Mesenchymal stem cell (in vitro differentiated cells and primary cell): ENCODE measurements around the gene CEP20.

Experiments
- DNase-seq: peaks from one replicate; pipeline ENCODE4 v3.0.0-alpha.2; 2013
- H2AFZ ChIP-seq: one replicate; pipeline ENCODE4 v1.6.1; 2013; ENCODE audit warnings: low read depth, mild to moderate bottlenecking, control low read depth, inconsistent platforms, low read length, moderate library complexity
- H2AK5ac ChIP-seq: 2 replicates; pipeline ENCODE4 v1.6.1; 2013; ENCODE audit warnings: low read length, moderate library complexity, mild to moderate bottlenecking, inconsistent platforms; ENCODE audit not compliant: severe bottlenecking
- H2BK120ac ChIP-seq: one replicate; pipeline ENCODE4 v1.6.1; 2013; ENCODE audit warnings: low read depth, mild to moderate bottlenecking, inconsistent platforms, low read length, moderate library complexity
- H2BK12ac ChIP-seq, 2 experiments: one replicate each; pipeline ENCODE4 v1.6.1; 2013; ENCODE audit warnings: inconsistent platforms in 2 of 2, low read length in 2 of 2, mild to moderate bottlenecking in 2 of 2, moderate library complexity in 2 of 2, control low read depth in 1 of 2
- H2BK15ac ChIP-seq: one replicate; pipeline ENCODE4 v1.6.1; 2013; ENCODE audit warnings: mild to moderate bottlenecking, low read depth, inconsistent platforms; ENCODE audit not compliant: poor library complexity, severe bottlenecking
- H2BK5ac ChIP-seq: 2 replicates; pipeline ENCODE4 v1.6.1; 2013; ENCODE audit warnings: low read depth, mild to moderate bottlenecking, low read length, control low read depth, inconsistent platforms; ENCODE audit not compliant: poor library complexity, severe bottlenecking
- H3K14ac ChIP-seq, 2 experiments: one replicate each; pipeline ENCODE4 v1.6.1; 2013; ENCODE audit warnings: inconsistent platforms in 2 of 2, low read length in 2 of 2, control low read depth in 1 of 2, mild to moderate bottlenecking in 1 of 2, moderate library complexity in 1 of 2
- H3K18ac ChIP-seq, 2 experiments: one replicate each; pipeline ENCODE4 v1.6.1; 2013; ENCODE audit warnings: inconsistent platforms in 2 of 2, low read length in 2 of 2, control low read depth in 1 of 2, low read depth in 1 of 2, mild to moderate bottlenecking in 1 of 2
- H3K23ac ChIP-seq, 2 experiments: one replicate each; pipeline ENCODE4 v1.6.1; 2013; ENCODE audit warnings: inconsistent platforms in 2 of 2, low read length in 2 of 2, mild to moderate bottlenecking in 2 of 2, moderate library complexity in 2 of 2, control low read depth in 1 of 2
- H3K27ac ChIP-seq: 2 replicates; pipeline ENCODE4 v1.5.1; 2013; ENCODE audit warnings: mild to moderate bottlenecking, moderate library complexity, low read length, control low read depth, inconsistent platforms; ENCODE audit not compliant: poor library complexity, severe bottlenecking
- H3K27me3 ChIP-seq, 2 experiments: 2 replicates each; pipeline versions ENCODE4 v1.6.1 to v1.7.0; 2013; ENCODE audit warnings: low read length in 2 of 2, mild to moderate bottlenecking in 2 of 2, moderate library complexity in 2 of 2, control low read depth in 1 of 2, inconsistent platforms in 1 of 2; ENCODE audit not compliant: control insufficient read depth in 1 of 2, insufficient read depth in 1 of 2
- H3K36me3 ChIP-seq, 2 experiments: 2 replicates each; pipeline versions ENCODE4 v1.6.1 to v1.7.0; 2013; ENCODE audit warnings: low read length in 2 of 2, control low read depth in 1 of 2, inconsistent platforms in 1 of 2, low read depth in 1 of 2, mild to moderate bottlenecking in 1 of 2; ENCODE audit not compliant: insufficient read depth in 2 of 2, control insufficient read depth in 1 of 2
- H3K4ac ChIP-seq, 2 experiments: one replicate each; pipeline ENCODE4 v1.6.1; 2013; ENCODE audit warnings: inconsistent platforms in 2 of 2, low read length in 2 of 2, mild to moderate bottlenecking in 2 of 2, moderate library complexity in 2 of 2, control low read depth in 1 of 2, low read depth in 1 of 2
- H3K4me1 ChIP-seq: 2 replicates; pipeline ENCODE4 v1.6.1; 2013; ENCODE audit warnings: low read depth, low read length, control low read depth; ENCODE audit not compliant: control insufficient read depth, insufficient read depth
- H3K4me2 ChIP-seq: 2 replicates; pipeline ENCODE4 v1.6.1; 2013; ENCODE audit warnings: low read length, mild to moderate bottlenecking, inconsistent platforms; ENCODE audit not compliant: poor library complexity, severe bottlenecking
- H3K4me3 ChIP-seq, 2 experiments: 2 replicates each; pipeline versions ENCODE4 v1.5.1 to v1.7.0; 2013; ENCODE audit warnings: low read length in 2 of 2, mild to moderate bottlenecking in 2 of 2, control low read depth in 1 of 2, low read depth in 1 of 2; ENCODE audit not compliant: insufficient read depth in 1 of 2
- H3K79me1 ChIP-seq: replicated peaks from 2 replicates; pipeline ENCODE4 v1.6.1; 2013; ENCODE audit warnings: mild to moderate bottlenecking, control low read depth, low read length, inconsistent platforms; ENCODE audit not compliant: poor library complexity, severe bottlenecking
- H3K9ac ChIP-seq: 2 replicates; pipeline ENCODE4 v1.7.0; 2013; ENCODE audit warnings: mild to moderate bottlenecking, low read length, moderate library complexity
- H3K9me3 ChIP-seq: 2 replicates; pipeline ENCODE4 v1.7.0; 2013; ENCODE audit warnings: mild to moderate bottlenecking, low read length; ENCODE audit not compliant: control insufficient read depth
- H4K8ac ChIP-seq: one replicate; pipeline ENCODE4 v1.6.1; 2013; ENCODE audit warnings: inconsistent platforms, mild to moderate bottlenecking, low read length, moderate library complexity
- H4K91ac ChIP-seq: one replicate; pipeline ENCODE4 v1.6.1; 2013; ENCODE audit warnings: mild to moderate bottlenecking, low read length, inconsistent platforms
- WGBS: methylation state at CpG from one replicate; pipeline ENCODE4 v1.1.7; 2013; ENCODE audit warnings: mixed read lengths; 5-methylcytosine and 5-hydroxymethylcytosine counted together

The CEP20 gene

GRCh38 chr16:15913046-15913698 lies 24.8 kb upstream of the CEP20 start:
- no peak overlapping the region for H2AFZ ChIP-seq
- no peak overlapping the region for H3K27ac ChIP-seq
- H4K8ac ChIP-seq = no peak overlapping the region
- no peaks in the 10 kb centered on the region for H3K79me1 ChIP-seq
- H3K36me3 ChIP-seq = no peaks in the 10 kb centered on the region
- H3K27me3 ChIP-seq = no peaks in the 10 kb centered on the region
- no peak overlapping the region for H3K23ac ChIP-seq
- H3K18ac ChIP-seq = no peak overlapping the region
- H3K9ac ChIP-seq = no peak overlapping the region
- H2BK15ac ChIP-seq = no peak overlapping the region
- no peak for DNase-seq
- no peak overlapping the region for H3K4me2 ChIP-seq
- WGBS = 82% methylated on average over 7 of the region's 7 CpGs
- H2BK120ac ChIP-seq = no peak overlapping the region
- H3K14ac ChIP-seq = no peak overlapping the region
- no peak overlapping the region for H2BK5ac ChIP-seq
- no peak overlapping the region for H2BK12ac ChIP-seq
- no peak overlapping the region for H3K4me3 ChIP-seq
- H3K9me3 ChIP-seq = no peaks in the 10 kb centered on the region
- no peak overlapping the region for H2AK5ac ChIP-seq
- H3K4me1 ChIP-seq = peaks cover 2% of the 10 kb centered on the region
- H4K91ac ChIP-seq = no peak overlapping the region
- no peak overlapping the region for H3K4ac ChIP-seq

- H2BK5ac ChIP-seq = no peak overlapping the region
Observed at GRCh38 chr16:15911198-15911597, 22.8 kb upstream of the CEP20 start.

GRCh38 chr16:15907863-15908478 lies 19.6 kb upstream of the CEP20 start:
- Histone ChIP-seq H4K8ac (no peak overlapping the region), H3K18ac (no peak overlapping the region), H3K4ac (no peak overlapping the region), H3K14ac (peak overlapping the region in 1 of 2 experiments; percentile 59), H3K36me3 (no peaks in the 10 kb centered on the region), H3K4me2 (no peak overlapping the region), H2BK120ac (no peak overlapping the region), H3K23ac (no peak overlapping the region), H2BK5ac (no peak overlapping the region), H2BK15ac (no peak overlapping the region), H3K4me3 (no peak overlapping the region), H3K4me1 (no peaks in the 10 kb centered on the region), H3K27me3 (no peaks in the 10 kb centered on the region), H4K91ac (no peak overlapping the region), H2AFZ (no peak overlapping the region), H3K27ac (no peak overlapping the region), H2AK5ac (no peak overlapping the region), H3K9me3 (no peaks in the 10 kb centered on the region), H3K79me1 (no peaks in the 10 kb centered on the region), H2BK12ac (no peak overlapping the region), H3K9ac (no peak overlapping the region)
- WGBS = 84% methylated on average over 7 of the region's 7 CpGs
- DNase-seq = peak; percentile 34

More at GRCh38 chr16:15911198-15911597, 22.8 kb upstream of the CEP20 start:
- Histone ChIP-seq H3K4me3 (no peak overlapping the region), H3K4ac (no peak overlapping the region), H3K4me2 (no peak overlapping the region), H4K91ac (no peak overlapping the region), H3K36me3 (no peaks in the 10 kb centered on the region), H3K27me3 (no peaks in the 10 kb centered on the region), H3K27ac (no peak overlapping the region), H2BK12ac (no peak overlapping the region), H3K23ac (no peak overlapping the region), H3K14ac (no peak overlapping the region), H3K18ac (no peak overlapping the region), H3K9me3 (no peaks in the 10 kb centered on the region), H2AK5ac (no peak overlapping the region), H3K4me1 (no peaks in the 10 kb centered on the region), H3K79me1 (no peaks in the 10 kb centered on the region), H2BK15ac (no peak overlapping the region), H2BK120ac (no peak overlapping the region), H2AFZ (no peak overlapping the region), H3K9ac (no peak overlapping the region), H4K8ac (no peak overlapping the region)
- 95% methylated on average over 1 of the region's 3 CpGs for WGBS
- DNase-seq = no peak

GRCh38 chr16:15906439-15906838 lies 18.0 kb upstream of the CEP20 start:
- Histone ChIP-seq H3K4me1 (no peaks in the 10 kb centered on the region), H4K91ac (no peak overlapping the region)

More at GRCh38 chr16:15906439-15906838, 18.0 kb upstream of the CEP20 start:
- Histone ChIP-seq H2BK12ac (no peak overlapping the region), H3K4me2 (no peak overlapping the region), H3K27ac (no peak overlapping the region), H3K36me3 (no peaks in the 10 kb centered on the region), H4K8ac (no peak overlapping the region), H2BK120ac (no peak overlapping the region), H2BK5ac (no peak overlapping the region), H3K4ac (no peak overlapping the region), H3K23ac (no peak overlapping the region), H3K4me3 (no peak overlapping the region), H3K14ac (no peak overlapping the region), H2BK15ac (no peak overlapping the region), H3K9ac (no peak overlapping the region), H3K9me3 (no peaks in the 10 kb centered on the region), H2AFZ (no peak overlapping the region), H3K27me3 (no peaks in the 10 kb centered on the region), H2AK5ac (no peak overlapping the region), H3K79me1 (no peaks in the 10 kb centered on the region), H3K18ac (no peak overlapping the region)
- WGBS = 88% methylated on average over 2 of the region's 2 CpGs
- DNase-seq = no peak
